Esophagus muscularis mucosa (tissue), 4 donors: ENCODE results near the gene TGFBR3. TPM values are rescaled to one million over a fixed set of nuclear protein-coding genes. Genes with fewer than 3 reads are reported as not detected.

Experiments used
- DNase-seq: peaks from one replicate; pipeline ENCODE4 v3.0.0-alpha.2; 2017; ENCODE audit errors: extremely low spot score
- H3K27ac ChIP-seq, 4 donors: fragments of 200-600 bp; sonication (generic); replicated peaks in 1 of 4; 1 replicate in 3 of 4; 2 replicates in 1 of 4; pipeline ENCODE4 v1.5.1; 2016 to 2019; ENCODE audit warnings: mild to moderate bottlenecking in 1 of 4
- H3K27me3 ChIP-seq, 4 donors: fragments of 200-600 bp; sonication (generic); one replicate each; pipeline versions ENCODE4 v1.5.1 to v1.6.0; 2016 to 2019
- H3K36me3 ChIP-seq, 4 donors: fragments of 200-600 bp; sonication (generic); one replicate each; pipeline ENCODE4 v1.5.1; 2016 to 2019
- H3K4me1 ChIP-seq, 4 donors: fragments of 200-600 bp; sonication (generic); one replicate each; pipeline ENCODE4 v1.5.1; 2016 to 2019
- H3K4me3 ChIP-seq, 4 donors: fragments of 200-600 bp; sonication (generic); 1 replicate in 2 of 4; 2 replicates in 2 of 4; pipeline ENCODE4 v1.5.1; 2016 to 2019; ENCODE audit warnings: mild to moderate bottlenecking in 4 of 4, moderate library complexity in 1 of 4
- H3K9me3 ChIP-seq, 4 donors: fragments of 200-600 bp; sonication (generic); 1 replicate in 3 of 4; 2 replicates in 1 of 4; pipeline ENCODE4 v1.5.1; 2016 to 2019
- CTCF ChIP-seq, 3 experiments: fragments of 200-600 bp in 2 of 3; fragments of 450-650 bp in 1 of 3; sonication (generic) in 2 of 3; IDR thresholded peaks; one replicate each; pipeline ENCODE4 v1.5.1; 2017 to 2019; ENCODE audit warnings: antibody characterized with exemption in 3 of 3, mild to moderate bottlenecking in 2 of 3, moderate library complexity in 1 of 3
- EP300 ChIP-seq: sonication (generic); formaldehyde crosslinking; IDR thresholded peaks from one replicate; pipeline ENCODE4 v1.6.1; 2017; ENCODE audit warnings: antibody characterized with exemption
- POLR2A ChIP-seq: fragments of 450-650 bp; IDR thresholded peaks from one replicate; pipeline ENCODE4 v1.6.1; 2017; ENCODE audit warnings: antibody characterized with exemption, moderate library complexity, mild to moderate bottlenecking, low read depth
- POLR2AphosphoS5 ChIP-seq, 2 donors: sonication (generic); formaldehyde crosslinking; IDR thresholded peaks; one replicate each; pipeline ENCODE4 v1.6.1; 2017; ENCODE audit warnings: antibody characterized with exemption in 2 of 2
- WGBS: methylation state at CpG from one replicate; pipeline ENCODE4 v1.1.5; 2018; 5-methylcytosine and 5-hydroxymethylcytosine counted together
- intact Hi-C: fragments of 100-400 bp; cut with DNase I; formaldehyde crosslinking; loops from one replicate; pipeline ENCODE4 v1.15.1; 2023
- total RNA-seq, 4 donors: library from RNA; depleted of rRNA; stranded (reverse); fragments of >200 nt; gene quantifications; one replicate each; pipeline versions ENCODE4 v1.1.0 to v1.2.1, GENCODE V29; 2016

Gene TGFBR3
- total RNA-seq, 4 donors from 2014 or later = 176 to 262 (median 188) TPM

- H3K9me3 ChIP-seq = no peaks in the 10 kb centered on the region
- H3K27me3 ChIP-seq = no peaks in the 10 kb centered on the region
- peaks cover 5 to 58% (median 15%) of the 10 kb centered on the region in 4 donors for H3K36me3 ChIP-seq
- peak overlapping the region; percentile 38 to 62 (median 56) for H3K27ac ChIP-seq
- 62% methylated on average over 2 of the region's 2 CpGs for WGBS
- DNase-seq = no peak
- H3K4me1 ChIP-seq = peaks cover 48 to 72% (median 56%) of the 10 kb centered on the region in 4 donors
- TF ChIP-seq EP300 (no peak), POLR2AphosphoS5 (IDR thresholded peaks at IDR 0.05) (no peak), POLR2A (no peak), CTCF (IDR thresholded peaks at IDR 0.05) (no peak)
- no peak overlapping the region for H3K4me3 ChIP-seq
- intact Hi-C loops = loop anchor here (10.0 kb wide), 1 partner anchor 183 kb away; no protein-coding TSS in a partner anchor
Measured at GRCh38 chr1:91697416-91697815, 188.5 kb downstream of the TGFBR3 start.

- Histone ChIP-seq H3K4me3 (no peak overlapping the region), H3K9me3 (no peaks in the 10 kb centered on the region), H3K36me3 (peaks cover 5 to 68% (median 16%) of the 10 kb centered on the region in 4 donors), H3K27me3 (no peaks in the 10 kb centered on the region), H3K27ac (peak overlapping the region; percentile 31 to 62 (median 44)), H3K4me1 (peaks cover 48 to 72% (median 59%) of the 10 kb centered on the region in 4 donors)
- no peak for DNase-seq
- WGBS = 50% methylated on average over 2 of the region's 2 CpGs
- TF ChIP-seq POLR2AphosphoS5 (IDR thresholded peaks at IDR 0.05) (no peak), CTCF (IDR thresholded peaks at IDR 0.05) (no peak), POLR2A (no peak), EP300 (no peak)
- intact Hi-C loops = loop anchor here (10.0 kb wide), 1 partner anchor 182 kb away; no protein-coding TSS in a partner anchor
Measured at GRCh38 chr1:91696321-91696720, 189.6 kb downstream of the TGFBR3 start.

GRCh38 chr1:91693557-91693956, 192.4 kb downstream of the TGFBR3 start:
- Histone ChIP-seq H3K27me3 (no peaks in the 10 kb centered on the region), H3K9me3 (no peaks in the 10 kb centered on the region), H3K4me3 (no peak overlapping the region), H3K27ac (peak overlapping the region; percentile 41 to 59 (median 50)), H3K4me1 (peaks cover 41 to 65% (median 48%) of the 10 kb centered on the region in 4 donors), H3K36me3 (peaks cover 3 to 70% (median 16%) of the 10 kb centered on the region in 4 donors)
- TF ChIP-seq POLR2A (no peak), POLR2AphosphoS5 (IDR thresholded peaks at IDR 0.05) (peak in 1 of 2 donors; percentile 18)
- no peak for DNase-seq
- 83% methylated on average over 2 of the region's 2 CpGs for WGBS
- intact Hi-C loops = loop anchor here (10.0 kb wide), 1 partner anchor 179 kb away; no protein-coding TSS in a partner anchor

GRCh38 chr1:91691525-91691924, 194.4 kb downstream of the TGFBR3 start:
- Histone ChIP-seq H3K27me3 (no peaks in the 10 kb centered on the region), H3K4me3 (no peak overlapping the region), H3K9me3 (no peaks in the 10 kb centered on the region), H3K4me1 (peaks cover 28 to 55% (median 45%) of the 10 kb centered on the region in 4 donors), H3K36me3 (peaks cover 9 to 76% (median 21%) of the 10 kb centered on the region in 4 donors), H3K27ac (peak overlapping the region in 1 of 4 donors; percentile 6)
- 93% methylated on average over 4 of the region's 4 CpGs for WGBS
- intact Hi-C loops = loop anchor here (10.0 kb wide), 1 partner anchor 177 kb away; no protein-coding TSS in a partner anchor
- peak in 1 of 2 donors; percentile 18 for TF ChIP-seq POLR2AphosphoS5 (IDR thresholded peaks at IDR 0.05)
- TF ChIP-seq EP300 = no peak
- peak; percentile 39 for DNase-seq

- Histone ChIP-seq H3K36me3 (peaks cover 0 to 61% (median 17%) of the 10 kb centered on the region in 4 donors), H3K27me3 (no peaks in the 10 kb centered on the region), H3K4me3 (no peak overlapping the region), H3K4me1 (peaks cover 40 to 70% (median 57%) of the 10 kb centered on the region in 4 donors), H3K27ac (peak overlapping the region; percentile 26 to 68 (median 36)), H3K9me3 (no peaks in the 10 kb centered on the region)
- intact Hi-C loops = loop anchor here (10.0 kb wide), 1 partner anchor 175 kb away; no protein-coding TSS in a partner anchor
- 84% methylated on average over 11 of the region's 11 CpGs for WGBS
- no peak for TF ChIP-seq POLR2A
- TF ChIP-seq POLR2AphosphoS5 (IDR thresholded peaks at IDR 0.05) = no peak
- peak; percentile 39 for DNase-seq
Measured at GRCh38 chr1:91689641-91690481, 196.1 kb downstream of the TGFBR3 start.

- TF ChIP-seq POLR2AphosphoS5 (IDR thresholded peaks at IDR 0.05) (no peak), POLR2A (no peak), CTCF (IDR thresholded peaks at IDR 0.05) (no peak), EP300 (no peak)
- H3K27me3 ChIP-seq = no peaks in the 10 kb centered on the region
- peaks cover 42 to 67% (median 52%) of the 10 kb centered on the region in 4 donors for H3K4me1 ChIP-seq
- no peaks in the 10 kb centered on the region for H3K9me3 ChIP-seq
- WGBS = 100% methylated on average over 1 of the region's 1 CpG
- peak overlapping the region; percentile 13 to 58 (median 32) for H3K27ac ChIP-seq
- DNase-seq = peak; percentile 8
- intact Hi-C loops = no loop called here
- no peak overlapping the region for H3K4me3 ChIP-seq
- peaks cover 11 to 54% (median 26%) of the 10 kb centered on the region in 4 donors for H3K36me3 ChIP-seq
Measured at GRCh38 chr1:91687452-91687851, 198.5 kb downstream of the TGFBR3 start.
